HG03095 (cell line): ENCODE results near the gene SCNN1G.

ENCODE experiments used
- ATAC-seq: cut with Tn5 transposase; IDR thresholded peaks from one replicate; pipeline ENCODE4 v1.9.1; 2021; ENCODE audit warnings: moderate library complexity; ENCODE audit not compliant: unreplicated experiment

Gene SCNN1G

DNA sequence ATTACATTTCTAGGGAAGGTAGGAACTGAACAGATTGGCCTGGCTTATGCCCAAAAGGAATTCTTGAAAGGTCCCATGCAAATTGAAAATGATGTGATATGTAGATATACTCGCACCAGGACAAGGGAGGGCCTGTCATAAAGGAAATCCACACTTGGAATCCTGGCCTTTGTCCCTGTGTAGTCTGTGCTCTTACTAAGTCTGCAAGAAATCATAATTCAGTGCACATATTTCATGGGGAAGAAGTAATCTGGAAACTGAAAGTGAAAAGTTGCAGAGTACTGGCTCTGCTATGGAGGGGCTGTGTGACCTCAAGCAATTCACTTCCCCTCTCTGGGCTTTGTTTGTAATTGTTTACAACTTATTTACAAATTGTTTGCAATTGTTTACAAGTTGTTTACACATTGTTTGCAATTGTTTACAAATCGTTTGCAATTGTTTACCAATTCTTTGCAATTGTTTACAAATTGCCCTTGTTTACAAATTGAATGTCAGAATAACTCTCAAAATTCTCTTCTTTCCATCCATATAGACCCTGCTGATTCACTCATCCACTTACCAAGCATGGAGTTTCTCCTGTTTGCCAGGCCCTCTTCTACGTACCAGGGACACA, 12.9 kb downstream of the SCNN1G start:
- no peak for ATAC-seq

DNA sequence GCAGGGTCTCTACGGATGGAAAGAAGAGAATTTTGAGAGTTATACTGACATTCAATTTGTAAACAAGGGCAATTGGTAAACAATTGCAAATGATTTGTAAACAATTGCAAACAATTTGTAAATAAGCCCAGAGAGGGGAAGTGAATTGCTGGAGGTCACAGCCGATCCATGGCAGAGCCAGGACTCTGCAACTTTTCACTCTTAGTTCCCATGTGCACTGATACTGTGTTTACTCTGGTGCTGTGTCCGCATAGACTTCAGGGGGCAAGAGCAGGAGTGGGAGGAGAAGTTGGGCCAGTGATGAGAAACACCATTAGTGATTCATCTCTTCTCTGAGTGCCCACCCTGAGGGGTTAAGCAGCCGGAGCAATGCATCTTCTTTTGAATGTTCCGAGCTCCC, 14.0 kb downstream of the SCNN1G start:
- no peak for ATAC-seq

DNA sequence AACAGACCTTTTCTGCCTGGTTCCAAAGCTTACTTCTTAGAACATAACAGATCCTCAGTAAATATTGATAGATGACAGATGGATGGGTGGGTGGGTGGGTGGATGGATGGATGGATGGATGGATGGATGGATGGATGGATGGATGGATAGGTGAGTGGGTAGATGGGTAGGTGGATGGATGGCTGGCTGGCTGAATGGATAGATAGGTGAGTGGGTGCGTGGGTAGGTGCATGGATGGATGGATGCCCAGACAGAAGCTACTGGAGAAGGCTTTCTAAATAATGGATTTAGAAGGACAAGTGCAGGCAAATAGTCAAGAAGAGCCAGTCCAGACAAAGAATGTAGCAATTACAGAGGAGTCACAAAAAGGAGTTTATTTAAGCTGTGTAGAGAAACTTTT, 19.6 kb downstream of the SCNN1G start:
- no peak for ATAC-seq

DNA sequence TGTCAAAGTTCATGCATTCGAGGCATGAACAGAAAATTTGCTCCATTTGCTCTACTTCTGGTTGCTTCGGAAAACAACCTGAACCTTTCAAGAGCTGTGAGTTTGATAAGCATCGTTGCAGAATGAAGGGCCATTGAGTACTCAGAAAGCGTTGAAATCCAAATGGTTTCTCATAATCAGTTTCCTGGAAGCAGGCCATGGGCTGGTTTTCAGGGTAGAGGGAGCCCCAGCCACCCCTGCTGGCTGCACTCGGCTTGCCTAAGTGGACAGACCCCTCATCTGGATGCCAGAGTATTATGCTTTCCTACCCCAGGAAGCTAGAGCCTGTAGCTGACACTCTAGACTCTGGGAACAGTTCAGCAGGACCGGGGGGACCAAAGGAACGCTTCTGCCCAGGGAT, 24.4 kb downstream of the SCNN1G start:
- no peak for ATAC-seq

DNA sequence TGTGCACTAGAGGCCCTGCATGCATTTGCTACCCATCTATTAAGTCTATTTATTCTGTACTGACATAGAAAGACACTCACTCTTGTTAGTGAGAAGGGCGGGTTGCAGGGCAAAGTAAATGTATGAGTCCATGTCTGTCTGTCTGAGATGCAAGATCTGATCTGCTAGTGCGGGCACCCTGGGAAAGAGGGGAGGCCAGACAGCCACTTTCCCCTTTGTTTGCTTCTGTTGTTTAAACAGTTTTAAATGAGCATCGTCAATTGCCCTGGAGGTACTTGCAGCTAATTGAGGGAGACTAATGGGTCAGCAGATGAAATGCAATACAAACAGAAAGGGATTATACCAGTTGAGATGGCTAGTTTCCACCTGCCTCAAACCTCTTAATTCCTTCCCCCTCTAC, 24.9 kb downstream of the SCNN1G start:
- ATAC-seq, result no peak

DNA sequence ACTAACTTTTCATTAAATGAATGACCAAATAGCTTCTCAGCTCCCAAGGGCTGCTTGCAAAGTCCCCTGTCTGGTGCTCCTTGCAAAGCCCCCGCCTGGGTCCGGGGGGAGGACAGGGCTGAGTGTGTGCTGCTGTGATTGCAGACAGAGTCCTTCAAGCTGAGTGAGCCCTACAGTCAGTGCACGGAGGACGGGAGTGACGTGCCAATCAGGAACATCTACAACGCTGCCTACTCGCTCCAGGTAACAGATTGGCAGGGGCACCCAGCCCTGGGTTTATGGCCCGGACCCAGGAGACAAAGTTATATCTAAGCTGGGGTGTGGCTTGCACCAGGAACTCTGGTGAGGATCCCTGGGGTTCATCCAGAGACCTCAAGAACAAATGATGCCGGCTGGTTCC, 27.1 kb downstream of the SCNN1G start:
- no peak for ATAC-seq

DNA sequence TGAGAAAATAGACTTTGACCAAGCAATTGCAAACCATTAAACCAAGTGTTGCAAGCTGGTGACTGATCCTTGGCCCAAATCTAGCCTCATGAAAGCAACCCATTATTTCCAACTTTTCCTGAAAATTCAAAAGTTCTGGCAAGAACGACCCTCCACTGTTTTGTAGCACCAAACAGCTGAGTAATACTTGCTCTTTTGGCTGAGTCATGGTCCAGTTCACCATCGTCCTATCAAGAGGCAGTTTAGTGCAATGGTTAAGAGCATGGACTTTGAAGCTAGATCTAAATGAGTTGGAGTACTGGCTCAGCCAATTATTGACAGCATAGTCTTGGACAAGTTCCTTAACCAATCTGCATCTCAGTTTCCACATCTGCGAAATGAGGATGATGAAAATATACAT, 31.3 kb downstream of the SCNN1G start:
- ATAC-seq, result no peak

DNA sequence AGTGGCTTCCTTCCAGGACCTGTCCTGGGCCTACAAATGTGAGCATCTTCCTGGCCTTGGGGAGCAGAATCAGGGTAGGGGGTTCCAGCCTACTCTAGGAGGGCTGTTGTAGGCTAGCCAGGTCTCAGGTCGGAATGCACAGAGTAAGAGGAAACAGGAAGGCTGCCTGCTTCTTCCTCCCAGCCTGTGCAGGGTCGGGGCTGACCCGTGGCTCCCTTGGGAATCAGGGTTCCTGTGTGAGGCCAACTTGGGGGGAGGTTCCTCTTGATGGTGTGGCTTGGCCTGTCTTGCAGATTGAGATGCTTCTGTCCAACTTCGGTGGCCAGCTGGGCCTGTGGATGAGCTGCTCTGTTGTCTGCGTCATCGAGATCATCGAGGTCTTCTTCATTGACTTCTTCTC, 32.3 kb downstream of the SCNN1G start:
- no peak for ATAC-seq

DNA sequence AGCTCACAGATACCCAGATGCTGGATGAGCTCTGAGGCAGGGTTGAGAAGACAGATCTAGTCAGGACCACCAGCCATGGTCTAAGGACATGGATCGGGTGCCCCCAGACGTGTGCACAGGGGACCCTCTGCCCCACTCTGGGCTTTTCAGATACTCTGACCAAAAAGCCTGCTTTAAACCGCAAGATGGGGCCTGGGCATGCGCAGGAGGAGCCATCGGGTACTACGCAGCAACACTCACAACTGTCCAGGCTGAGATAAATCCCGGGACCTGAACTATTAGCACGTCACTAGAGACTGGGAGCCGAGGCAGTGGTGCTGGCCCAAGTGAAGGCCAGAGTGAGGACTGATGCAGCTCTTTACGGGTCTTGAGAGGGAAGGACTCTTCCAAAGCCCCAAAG, 32.9 kb downstream of the SCNN1G start:
- ATAC-seq, result no peak

DNA sequence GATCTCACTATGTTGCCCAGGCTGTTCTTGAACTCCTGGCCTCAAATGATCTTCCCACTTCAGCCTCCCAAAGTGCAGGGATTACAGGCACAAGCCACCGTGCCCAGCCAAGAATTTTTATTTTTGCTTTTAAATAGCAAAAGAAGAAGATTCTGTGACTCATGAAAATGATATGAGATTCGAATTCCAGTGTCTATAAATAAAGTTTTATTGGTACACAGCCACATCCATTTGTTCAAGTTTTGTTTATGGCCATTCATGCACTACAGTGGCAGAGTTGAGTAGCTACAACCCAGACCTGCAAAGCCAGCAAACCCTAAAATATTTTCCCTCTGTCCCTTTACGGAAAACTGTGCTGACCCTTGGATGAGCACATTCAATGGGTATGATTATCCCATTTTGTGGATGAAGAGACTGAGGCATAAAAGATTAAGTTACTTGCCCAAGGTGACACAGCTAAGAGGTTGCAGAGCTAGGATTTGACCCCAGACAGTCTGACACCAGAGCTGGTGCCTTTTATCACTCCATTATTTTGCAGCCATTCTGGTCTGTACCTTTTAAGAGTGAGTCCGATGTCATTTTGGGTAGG, 34.2 kb downstream of the SCNN1G start:
- no peak for ATAC-seq

DNA sequence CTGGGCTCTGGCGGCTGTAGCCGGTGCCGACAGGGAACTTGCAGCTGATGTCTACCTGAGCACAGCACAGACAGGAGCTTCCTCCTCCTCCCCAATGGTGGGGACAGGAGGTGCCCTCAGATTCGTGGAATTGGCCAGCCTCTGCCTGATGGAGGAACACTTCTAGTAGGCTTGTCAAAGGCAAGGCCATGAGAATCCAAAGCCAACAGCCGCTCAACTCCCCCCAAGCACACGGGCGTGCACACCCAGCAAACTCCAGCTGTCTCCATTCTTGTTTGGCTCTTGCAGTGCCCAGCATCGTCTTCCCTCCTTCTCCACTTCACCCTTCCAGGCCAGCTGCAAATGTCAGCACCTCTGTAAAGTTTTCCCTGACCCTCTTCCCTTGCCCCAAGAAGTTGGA, 35.1 kb downstream of the SCNN1G start:
- no peak for ATAC-seq

DNA sequence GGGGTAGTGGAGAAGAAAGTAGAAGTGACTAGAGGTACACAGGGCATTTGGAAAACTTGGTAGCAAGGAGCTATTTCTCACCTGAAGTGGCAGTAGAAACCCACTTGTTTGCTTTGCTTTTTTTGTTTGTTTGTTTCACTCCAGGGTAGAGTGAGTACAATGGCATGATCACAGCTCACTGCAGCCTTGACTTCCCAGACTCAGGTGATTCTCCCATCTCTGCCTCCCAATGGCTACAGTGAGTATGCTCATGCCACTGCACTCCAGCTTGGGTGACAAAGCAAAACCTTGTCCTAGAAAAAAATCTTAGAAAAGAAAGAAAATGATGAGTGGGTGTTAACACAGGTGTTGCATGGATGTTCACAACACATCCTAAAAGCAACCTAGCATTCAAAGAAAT, 40.4 kb downstream of the SCNN1G start:
- ATAC-seq, result no peak

DNA sequence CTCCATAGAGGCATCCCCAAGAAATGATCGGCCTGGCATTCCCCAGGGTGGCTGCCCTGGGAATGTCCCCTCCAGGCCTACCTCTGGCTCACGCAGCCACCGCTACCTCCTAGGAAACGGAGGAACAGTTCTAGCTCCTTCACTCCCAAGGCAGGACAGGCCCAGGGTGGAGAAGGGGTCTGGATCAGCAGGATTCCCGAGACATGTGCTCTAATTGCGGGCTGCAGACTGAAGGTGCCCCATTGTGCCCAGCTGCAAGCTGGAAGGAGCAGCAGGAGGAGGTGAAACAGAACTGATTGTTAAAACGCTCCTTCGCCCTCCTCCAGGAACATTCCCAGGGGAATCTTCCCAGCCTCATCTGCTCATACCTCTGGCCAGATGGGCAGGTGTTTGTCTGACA, 40.8 kb downstream of the SCNN1G start:
- ATAC-seq, result no peak

DNA sequence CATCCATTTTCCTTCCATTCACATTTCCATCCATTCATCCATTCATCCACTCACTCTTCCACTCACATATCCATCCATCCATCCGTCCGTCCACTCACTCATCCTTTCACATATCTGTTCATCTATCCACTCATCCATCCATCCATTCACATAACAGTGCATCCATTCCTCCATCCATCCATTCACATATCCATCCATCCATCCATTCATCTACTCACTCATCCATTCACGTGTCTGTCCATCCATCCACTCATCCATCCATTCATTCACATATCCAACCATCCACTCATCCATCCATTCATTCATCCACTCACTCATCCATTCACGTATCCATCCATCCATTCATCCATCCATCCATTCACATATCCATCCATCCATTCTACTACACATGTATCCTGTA, 42.6 kb downstream of the SCNN1G start:
- ATAC-seq, result no peak

DNA sequence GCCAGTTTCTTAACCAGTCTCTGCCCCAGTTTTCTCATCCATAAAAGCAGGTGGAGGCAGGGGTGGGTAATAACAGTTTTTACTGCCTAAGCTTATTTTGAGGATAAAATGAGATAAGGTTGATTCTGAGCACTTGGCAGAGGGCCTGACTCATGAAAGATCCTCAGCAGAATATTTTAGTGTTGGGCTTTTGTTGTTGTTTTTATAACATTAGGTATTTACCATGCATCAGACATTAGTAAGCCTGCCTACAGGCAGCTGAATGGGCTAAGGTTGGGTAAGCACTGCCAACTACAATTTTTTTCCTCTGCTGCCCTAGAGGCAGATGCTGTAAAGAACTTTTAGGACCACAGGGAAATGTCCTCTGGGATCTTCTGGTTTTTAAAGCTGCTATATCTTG, 43.1 kb downstream of the SCNN1G start:
- no peak for ATAC-seq

DNA sequence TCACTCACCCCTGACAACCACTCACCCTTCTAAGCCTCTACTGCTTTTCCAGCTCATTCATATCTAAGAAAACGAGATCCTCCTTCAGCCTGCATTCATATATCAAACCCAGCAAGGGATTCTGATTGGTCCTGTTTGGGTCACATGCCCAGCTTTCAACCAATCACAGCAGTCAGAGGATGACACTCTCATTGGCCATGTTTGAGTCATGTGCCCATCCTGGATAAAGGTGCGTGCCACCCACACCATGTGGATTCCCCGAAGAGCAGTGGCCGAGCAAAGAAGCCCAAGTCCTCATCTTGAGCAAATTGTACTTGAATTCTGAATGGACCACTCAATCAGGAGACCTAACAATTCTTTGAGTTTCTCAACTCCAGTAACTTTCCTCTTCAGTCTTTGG, 45.0 kb downstream of the SCNN1G start:
- ATAC-seq, result no peak

DNA sequence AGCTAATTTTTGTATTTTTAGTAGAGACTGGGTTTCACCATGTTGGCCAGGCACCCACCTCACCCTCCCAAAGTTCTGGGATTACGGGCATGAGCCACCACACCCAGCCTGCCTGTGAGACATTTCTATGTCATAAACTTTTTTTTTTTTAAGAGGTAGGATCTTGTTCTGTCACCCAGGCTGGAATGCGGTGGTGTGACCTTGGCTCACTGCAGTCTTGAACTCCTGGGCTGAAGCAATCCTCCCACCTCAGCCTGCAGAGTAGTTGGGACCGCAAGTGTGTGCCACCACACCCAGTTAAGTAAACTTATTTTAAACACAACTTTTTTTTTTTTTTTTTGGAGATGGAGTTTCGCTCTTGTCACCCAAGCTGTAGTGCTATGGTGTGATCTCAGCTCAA, 47.2 kb downstream of the SCNN1G start:
- ATAC-seq, result no peak

DNA sequence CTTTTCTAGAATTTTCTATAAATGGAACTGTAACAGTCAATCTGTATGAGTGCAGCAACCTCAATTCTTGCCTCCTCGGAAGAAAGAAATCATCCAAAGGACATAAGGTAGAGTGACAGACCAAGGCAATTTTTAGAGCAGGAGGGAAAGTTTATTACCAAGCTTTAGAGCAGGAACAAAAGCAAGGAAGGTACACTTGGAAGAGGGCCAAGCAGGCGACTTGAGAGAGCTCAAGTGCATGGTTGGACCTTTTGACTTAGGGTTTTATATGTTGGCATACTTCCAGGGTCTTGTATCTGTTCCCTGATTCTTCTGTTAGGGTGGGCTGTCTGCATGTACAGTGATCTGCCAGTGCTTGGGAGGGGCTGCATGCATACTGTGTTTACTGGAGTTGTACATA, 50.3 kb downstream of the SCNN1G start:
- ATAC-seq, result no peak

DNA sequence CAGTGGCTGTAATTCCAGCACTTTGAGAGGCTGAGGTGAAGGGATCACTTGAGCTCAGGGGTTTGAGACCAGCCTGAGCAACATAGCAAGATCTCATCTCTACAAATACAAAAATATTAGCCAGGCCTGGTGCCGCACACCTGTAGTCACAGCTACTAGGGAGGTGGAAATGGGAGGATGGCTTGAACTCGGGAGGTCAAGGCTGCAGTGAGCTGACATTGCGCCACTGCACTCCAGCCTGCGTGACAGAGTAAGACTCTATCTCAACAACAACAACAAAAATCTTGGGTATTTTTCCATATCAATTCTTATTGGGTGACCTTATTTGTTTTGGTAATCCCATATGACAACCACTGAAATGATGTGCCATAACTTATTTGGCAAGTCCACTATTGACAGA, 52.6 kb downstream of the SCNN1G start:
- no peak for ATAC-seq

DNA sequence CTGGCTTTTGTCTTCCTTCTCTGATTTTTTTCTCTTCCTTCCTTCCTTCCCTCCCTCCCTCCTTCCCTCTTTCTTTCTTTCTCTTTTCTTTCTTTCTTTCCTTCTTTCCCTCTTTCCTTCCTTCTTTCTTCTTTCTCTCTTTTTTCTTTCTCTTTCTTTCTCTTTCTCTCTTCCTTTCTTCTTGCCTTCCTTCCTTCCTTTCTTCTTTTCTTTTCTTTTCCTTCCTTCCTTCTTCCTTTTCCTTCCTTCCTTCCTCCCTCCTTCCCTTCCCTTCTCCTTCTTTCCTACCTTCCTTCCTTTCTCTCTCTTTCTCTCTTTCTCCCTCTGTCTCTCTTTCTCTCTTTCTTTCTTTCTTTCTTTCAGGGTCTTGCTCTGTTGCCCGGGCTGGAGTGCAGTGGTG, 54.4 kb downstream of the SCNN1G start:
- no peak for ATAC-seq

DNA sequence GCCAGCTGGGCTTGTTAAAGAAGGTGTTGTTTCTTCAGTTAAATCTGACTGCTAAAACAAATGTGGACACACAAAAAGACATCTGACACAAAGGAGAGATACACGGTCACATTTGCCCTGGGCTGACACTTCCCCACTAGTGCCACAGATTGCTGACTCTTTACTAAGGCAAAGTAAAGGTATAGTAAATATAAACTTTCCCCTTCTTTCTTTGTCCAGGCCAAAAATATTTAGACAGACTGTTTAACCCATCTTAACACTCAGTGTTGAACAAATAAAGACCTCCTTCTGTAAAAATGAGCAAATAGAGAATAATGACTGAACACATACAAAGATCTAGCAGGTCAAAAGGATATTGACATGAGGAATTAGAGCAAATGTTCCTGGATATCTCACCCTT, 58.4 kb downstream of the SCNN1G start:
- ATAC-seq, result no peak

DNA sequence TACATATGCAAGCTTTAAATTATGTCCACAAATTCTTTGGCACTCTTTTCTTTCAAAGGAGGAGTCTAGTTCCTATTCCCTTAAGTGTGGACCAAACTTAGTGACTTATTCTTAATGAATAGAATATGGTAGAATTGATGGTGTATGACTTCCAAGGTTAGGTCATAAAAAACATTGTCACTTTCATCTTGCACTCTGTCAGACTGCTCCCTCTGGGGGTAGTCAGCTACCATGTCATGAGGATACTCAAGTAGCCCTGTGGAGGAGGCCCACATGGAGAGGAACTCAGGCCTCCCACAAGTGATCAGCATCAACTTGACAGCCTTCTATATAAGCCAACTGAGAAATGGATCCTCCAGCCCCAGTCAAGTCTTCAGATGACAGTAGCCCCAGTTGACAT, 61.6 kb downstream of the SCNN1G start:
- no peak for ATAC-seq

DNA sequence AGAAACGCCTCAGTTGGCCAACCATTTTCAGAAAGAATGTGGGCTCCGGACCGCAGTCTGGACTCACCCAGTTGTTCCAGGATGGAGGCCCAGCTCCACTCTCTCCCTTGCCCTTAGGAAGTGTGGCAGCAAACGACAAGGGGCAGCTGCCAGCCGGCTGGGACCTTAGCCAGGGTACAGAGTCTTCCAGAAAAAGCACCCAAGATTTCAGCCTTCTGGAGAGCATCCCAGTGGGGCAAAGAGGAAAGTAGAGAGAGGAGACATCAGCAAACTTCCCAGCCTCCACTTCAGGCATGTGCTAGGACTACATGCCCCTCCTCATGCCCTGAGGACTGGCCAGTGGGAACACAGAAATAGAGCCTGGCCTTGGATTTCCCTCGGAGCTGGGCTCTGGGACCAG, 62.7 kb downstream of the SCNN1G start:
- no peak for ATAC-seq
